Epithelial cell of proximal tubule (primary cell): ENCODE results near the gene PRKCE. TPM values are rescaled to one million over a fixed set of nuclear protein-coding genes. Genes with fewer than 3 reads are reported as not detected.

Experiments used
- DNase-seq: peaks from one replicate; pipeline ENCODE4 v3.0.0-alpha.2; 2011; ENCODE audit warnings: low read depth
- H3K4me3 ChIP-seq: 2 replicates; pipeline ENCODE4 v1.5.1; 2011; ENCODE audit warnings: low read depth, mild to moderate bottlenecking, low read length
- total RNA-seq: library from RNA; depleted of rRNA; stranded (reverse); fragments of >200 nt; gene quantifications from 2 replicates; pipeline ENCODE4 v1.2.3, GENCODE V29; 2015
- TF ChIP-seq, protein P1 (sequence below): conservative IDR thresholded peaks from 2 replicates; pipeline ENCODE4 v1.5.1; 2012; ENCODE audit warnings: low read depth, mild to moderate bottlenecking, low read length

Gene PRKCE
- total RNA-seq, 1 donor from 2014 or later: 2.5 TPM

DNA sequence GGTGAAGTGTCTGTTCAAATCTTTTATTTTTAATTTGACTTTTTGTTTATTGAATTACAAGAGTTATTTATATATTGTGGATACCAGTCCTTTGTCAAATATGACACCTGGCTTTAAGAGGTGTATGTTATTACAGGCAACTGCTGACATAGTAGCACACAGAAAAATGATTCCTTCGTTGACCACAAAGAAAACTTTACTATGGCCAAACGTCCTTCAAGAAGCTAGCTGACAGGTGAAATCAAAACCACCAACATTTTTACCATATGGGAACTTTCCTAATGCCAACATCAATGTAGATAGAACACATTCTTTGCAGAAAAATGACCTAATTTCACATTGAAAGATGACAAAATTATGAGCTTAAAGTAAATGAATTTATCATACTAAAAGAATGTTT, 34.0 kb upstream of the PRKCE start:
- DNase-seq: no peak
- no peak overlapping the region for H3K4me3 ChIP-seq
- TF ChIP-seq, protein P1, sequence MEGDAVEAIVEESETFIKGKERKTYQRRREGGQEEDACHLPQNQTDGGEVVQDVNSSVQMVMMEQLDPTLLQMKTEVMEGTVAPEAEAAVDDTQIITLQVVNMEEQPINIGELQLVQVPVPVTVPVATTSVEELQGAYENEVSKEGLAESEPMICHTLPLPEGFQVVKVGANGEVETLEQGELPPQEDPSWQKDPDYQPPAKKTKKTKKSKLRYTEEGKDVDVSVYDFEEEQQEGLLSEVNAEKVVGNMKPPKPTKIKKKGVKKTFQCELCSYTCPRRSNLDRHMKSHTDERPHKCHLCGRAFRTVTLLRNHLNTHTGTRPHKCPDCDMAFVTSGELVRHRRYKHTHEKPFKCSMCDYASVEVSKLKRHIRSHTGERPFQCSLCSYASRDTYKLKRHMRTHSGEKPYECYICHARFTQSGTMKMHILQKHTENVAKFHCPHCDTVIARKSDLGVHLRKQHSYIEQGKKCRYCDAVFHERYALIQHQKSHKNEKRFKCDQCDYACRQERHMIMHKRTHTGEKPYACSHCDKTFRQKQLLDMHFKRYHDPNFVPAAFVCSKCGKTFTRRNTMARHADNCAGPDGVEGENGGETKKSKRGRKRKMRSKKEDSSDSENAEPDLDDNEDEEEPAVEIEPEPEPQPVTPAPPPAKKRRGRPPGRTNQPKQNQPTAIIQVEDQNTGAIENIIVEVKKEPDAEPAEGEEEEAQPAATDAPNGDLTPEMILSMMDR: no peak

DNA sequence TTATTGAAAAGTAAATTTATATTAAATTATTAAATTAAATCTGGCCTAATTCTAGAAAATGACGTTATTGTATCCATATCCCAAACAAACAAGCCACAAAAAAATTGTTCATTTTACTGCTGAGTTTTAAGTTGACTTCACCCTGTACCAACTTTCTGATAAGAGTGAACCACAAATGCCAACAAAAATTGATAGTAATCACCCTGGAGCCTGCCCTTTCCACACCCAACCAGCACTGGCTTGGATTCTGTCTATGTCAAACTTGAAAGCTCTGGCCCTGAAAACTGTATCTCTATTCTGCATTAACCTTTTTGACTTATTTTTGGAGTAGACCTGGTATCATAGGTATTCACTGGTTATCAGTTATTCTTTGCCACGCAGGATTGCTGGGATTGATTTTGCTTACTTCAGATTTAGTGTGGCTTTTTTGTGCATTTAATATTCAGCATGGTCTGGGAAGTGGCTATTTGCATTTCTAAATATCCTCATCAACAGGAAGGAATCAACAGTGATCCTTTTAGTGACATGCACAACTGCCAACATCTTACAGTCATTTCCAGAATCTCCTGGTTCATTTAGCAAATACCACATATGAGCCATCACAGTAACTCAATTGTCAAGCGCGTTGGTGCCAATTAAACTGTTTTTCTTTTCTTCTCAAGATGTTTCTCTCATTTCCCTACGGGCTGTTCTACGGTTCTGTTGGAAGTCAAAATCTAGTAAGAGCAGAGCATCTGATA, 29.0 kb upstream of the PRKCE start:
- no peak for DNase-seq
- TF ChIP-seq, protein P1: no peak
- H3K4me3 ChIP-seq: no peak overlapping the region

DNA sequence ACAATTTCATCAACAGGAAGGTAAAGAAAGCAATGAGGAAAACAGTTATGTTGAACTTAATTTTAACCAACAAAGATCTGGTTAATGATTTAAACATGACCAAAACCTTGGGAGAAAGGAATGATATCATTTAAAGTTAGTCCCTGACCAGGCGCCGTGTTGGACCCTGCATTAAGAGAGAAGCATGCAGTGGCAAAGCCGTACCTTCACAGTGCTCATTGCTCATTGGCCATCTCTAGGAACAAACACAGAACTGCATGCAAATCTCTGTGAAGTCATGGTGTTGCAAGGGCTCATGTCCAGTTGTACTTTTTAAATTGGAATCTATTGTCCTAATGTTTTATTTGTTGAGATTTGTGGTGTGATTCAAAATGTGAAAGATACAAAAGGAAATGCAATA, 28.4 kb upstream of the PRKCE start:
- no peak overlapping the region for H3K4me3 ChIP-seq
- DNase-seq: no peak
- TF ChIP-seq, protein P1: peak; percentile 6

DNA sequence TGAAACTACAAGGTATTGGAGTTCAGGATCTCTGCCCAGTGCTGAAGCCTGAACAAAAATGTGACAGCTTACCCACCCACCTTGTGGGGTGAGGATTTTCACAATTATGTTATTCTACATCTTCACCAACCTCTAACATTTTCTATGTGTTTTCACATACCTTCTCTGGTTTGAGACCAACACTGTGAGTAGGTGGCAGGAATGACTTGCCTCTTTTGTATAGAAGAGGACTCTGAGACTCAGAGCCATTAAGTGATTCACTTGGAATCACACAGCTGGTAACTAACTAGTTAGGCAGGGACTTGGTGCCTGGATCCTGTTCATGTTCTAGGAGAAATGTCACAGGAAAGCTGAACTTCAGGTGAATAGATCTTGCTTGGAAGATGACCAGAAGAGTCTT, 25.7 kb upstream of the PRKCE start:
- H3K4me3 ChIP-seq: no peak overlapping the region
- TF ChIP-seq, protein P1: no peak
- DNase-seq: no peak

DNA sequence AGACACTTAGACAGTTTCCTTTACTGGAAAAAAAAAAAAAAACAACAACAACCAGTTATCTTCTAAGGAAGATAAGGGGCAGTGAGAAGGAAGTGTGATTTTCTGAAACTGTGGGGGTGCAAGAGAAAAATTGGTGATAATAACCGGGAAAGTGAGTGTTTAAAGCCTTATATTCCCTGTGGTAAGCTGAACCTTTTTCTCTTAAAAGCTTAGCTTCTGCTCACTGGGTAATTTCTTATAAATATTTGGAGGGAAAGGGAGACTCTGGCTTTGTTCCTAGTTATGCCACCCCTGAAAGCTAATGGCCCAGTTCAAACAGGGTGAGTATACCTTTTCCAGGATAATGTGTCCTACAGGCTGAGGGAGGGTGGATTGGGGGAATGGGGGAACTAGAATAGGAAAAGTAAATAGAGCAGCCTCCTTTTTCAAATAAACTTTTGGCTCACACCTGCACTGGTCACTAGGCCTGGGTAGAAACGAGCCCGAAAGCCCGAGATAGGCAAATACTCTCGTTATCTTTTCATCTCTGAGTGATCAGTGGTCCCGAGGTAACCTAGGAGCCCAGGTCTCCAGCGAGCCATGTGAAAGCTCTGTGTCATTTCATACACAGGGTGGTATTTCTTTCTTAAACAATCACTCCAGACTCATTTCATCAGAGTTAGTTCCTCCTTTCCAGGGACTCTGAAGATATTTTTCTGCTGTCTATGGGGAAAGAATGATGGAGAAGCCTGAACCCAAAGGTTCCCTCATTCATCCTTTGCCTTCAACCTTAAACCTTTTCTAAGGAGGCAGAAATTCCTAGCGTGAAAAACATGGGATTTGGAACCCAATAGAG, 24.9 kb upstream of the PRKCE start:
- no peak for DNase-seq
- no peak overlapping the region for H3K4me3 ChIP-seq
- TF ChIP-seq, protein P1: no peak

DNA sequence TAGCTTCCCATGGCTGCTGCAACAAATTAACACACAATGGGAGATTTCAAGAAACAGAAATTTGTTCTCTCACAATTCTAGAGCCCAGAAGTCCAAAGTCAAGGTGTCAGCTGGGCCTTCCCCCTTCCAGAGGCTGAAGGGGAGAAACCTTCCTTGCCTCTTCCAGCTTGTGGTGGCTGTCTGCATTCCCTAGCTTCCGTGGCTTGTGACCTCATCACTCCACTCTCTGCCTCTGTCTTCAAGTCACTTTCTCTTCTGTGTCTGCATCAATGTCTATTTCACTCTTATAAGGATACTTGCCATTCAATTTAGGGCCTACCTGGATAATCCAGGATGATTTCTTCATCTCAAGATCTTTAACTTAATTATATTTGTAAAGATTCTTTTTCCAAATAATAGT, 23.6 kb upstream of the PRKCE start:
- H3K4me3 ChIP-seq: no peak overlapping the region
- TF ChIP-seq, protein P1: no peak
- DNase-seq: no peak
